Raji (cell line): ENCODE measurements around the gene ANAPC10.

Experiments
- POLR2A ChIP-seq: IDR thresholded peaks from 2 replicates; pipeline ENCODE4 v1.6.1; 2011; ENCODE audit warnings: low read depth, low read length, control low read depth; ENCODE audit not compliant: insufficient read depth

The ANAPC10 gene

GRCh38 chr4:145090380-145090779 is 7.6 kb downstream of the ANAPC10 start:
- TF ChIP-seq POLR2A, result no peak

GRCh38 chr4:145083891-145084605 is 13.9 kb downstream of the ANAPC10 start:
- no peak for TF ChIP-seq POLR2A

GRCh38 chr4:145081756-145082155 is 16.2 kb downstream of the ANAPC10 start:
- TF ChIP-seq POLR2A, result no peak

GRCh38 chr4:145076469-145076855 is 21.5 kb downstream of the ANAPC10 start:
- TF ChIP-seq POLR2A, result no peak

- TF ChIP-seq POLR2A, result no peak
Observed at GRCh38 chr4:145075742-145076468, 22.1 kb downstream of the ANAPC10 start.

- no peak for TF ChIP-seq POLR2A
Observed at GRCh38 chr4:145071560-145071959, 26.4 kb downstream of the ANAPC10 start.

GRCh38 chr4:145069361-145069760 is 28.6 kb downstream of the ANAPC10 start:
- no peak for TF ChIP-seq POLR2A

GRCh38 chr4:145066063-145066501 is 31.9 kb downstream of the ANAPC10 start:
- no peak for TF ChIP-seq POLR2A

- no peak for TF ChIP-seq POLR2A
Observed at GRCh38 chr4:145061318-145061920, 36.6 kb downstream of the ANAPC10 start.

- TF ChIP-seq POLR2A, result no peak
Observed at GRCh38 chr4:145058256-145058655, 39.7 kb downstream of the ANAPC10 start.

- TF ChIP-seq POLR2A, result no peak
Observed at GRCh38 chr4:145056325-145057130, 41.5 kb downstream of the ANAPC10 start.

GRCh38 chr4:145055533-145056257 is 42.3 kb downstream of the ANAPC10 start:
- no peak for TF ChIP-seq POLR2A

- TF ChIP-seq POLR2A, result no peak
Observed at GRCh38 chr4:145049241-145049640, 48.8 kb downstream of the ANAPC10 start.

- TF ChIP-seq POLR2A, result no peak
Observed at GRCh38 chr4:145048817-145049216, 49.2 kb downstream of the ANAPC10 start.
